CD8-positive, alpha-beta memory T cell (primary cell): ENCODE results near the gene PTPN7. TPM values are rescaled to one million over a fixed set of nuclear protein-coding genes. Genes with fewer than 3 reads are reported as not detected.

Experiments used
- CTCF ChIA-PET: fragments of 350-600 bp; sonication (Branson Sonifier 250); formaldehyde crosslinking; loops from one replicate; lab custom pipeline; 2021; ENCODE audit warnings: antibody characterized with exemption; lab: Charles Lee
- POLR2A ChIA-PET: fragments of 350-600 bp; sonication (Branson Sonifier 250); formaldehyde crosslinking; loops from one replicate; lab custom pipeline; 2021; ENCODE audit warnings: antibody characterized with exemption; lab: Charles Lee
- DNase-seq, 5 donors: peaks; one replicate each; pipeline versions ENCODE4 v3.0.0 to v3.0.0-alpha.2; 2020 to 2022; ENCODE audit warnings: mixed read lengths in 1 of 5
- H3K27ac ChIP-seq: one replicate; pipeline ENCODE4 v1.7.0; 2013; ENCODE audit warnings: low read depth, mild to moderate bottlenecking, low read length, moderate library complexity
- H3K27me3 ChIP-seq: 2 replicates; pipeline ENCODE4 v1.7.0; 2013; ENCODE audit warnings: low read length, mild to moderate bottlenecking; ENCODE audit not compliant: insufficient read depth, poor library complexity, severe bottlenecking
- H3K36me3 ChIP-seq: 2 replicates; pipeline ENCODE4 v1.7.0; 2013; ENCODE audit warnings: mild to moderate bottlenecking, low read length, moderate library complexity; ENCODE audit not compliant: insufficient read depth
- H3K4me1 ChIP-seq: 2 replicates; pipeline ENCODE4 v1.7.0; 2013; ENCODE audit warnings: mild to moderate bottlenecking, low read length, moderate library complexity; ENCODE audit not compliant: insufficient read depth
- H3K4me3 ChIP-seq: 2 replicates; pipeline ENCODE4 v1.7.0; 2013; ENCODE audit warnings: mild to moderate bottlenecking, low read length
- H3K9me3 ChIP-seq: 2 replicates; pipeline ENCODE4 v1.7.0; 2013; ENCODE audit warnings: mild to moderate bottlenecking, low read length
- H3K27ac Mint-ChIP-seq, 8 donors: one replicate each; pipeline ENCODE4 v1.8.0; 2020 to 2021; ENCODE audit warnings: mixed read lengths in 8 of 8, mild to moderate bottlenecking in 6 of 8, inconsistent platforms in 3 of 8, moderate library complexity in 3 of 8
- H3K27me3 Mint-ChIP-seq, 2 donors: one replicate each; pipeline ENCODE4 v1.8.0; 2020 to 2021; ENCODE audit warnings: mixed read lengths in 2 of 2, mild to moderate bottlenecking in 1 of 2, moderate library complexity in 1 of 2
- H3K36me3 Mint-ChIP-seq, 3 donors: one replicate each; pipeline ENCODE4 v1.8.0; 2020 to 2021; ENCODE audit warnings: mixed read lengths in 3 of 3, inconsistent platforms in 1 of 3, mild to moderate bottlenecking in 1 of 3
- H3K4me1 Mint-ChIP-seq, 3 donors: one replicate each; pipeline ENCODE4 v1.8.0; 2020 to 2021; ENCODE audit warnings: mixed read lengths in 3 of 3, inconsistent platforms in 1 of 3, mild to moderate bottlenecking in 1 of 3
- H3K4me3 Mint-ChIP-seq, 7 donors: one replicate each; pipeline ENCODE4 v1.8.0; 2020 to 2021; ENCODE audit warnings: mixed read lengths in 7 of 7, mild to moderate bottlenecking in 6 of 7, moderate library complexity in 4 of 7, inconsistent platforms in 2 of 7
- H3K9me3 Mint-ChIP-seq, 5 donors: one replicate each; pipeline ENCODE4 v1.8.0; 2020 to 2022; ENCODE audit warnings: mixed read lengths in 5 of 5, mild to moderate bottlenecking in 3 of 5, moderate library complexity in 2 of 5, inconsistent platforms in 1 of 5
- polyA plus RNA-seq: library from polyadenylated mRNA; unstranded; fragments of 300-500 nt; fragmentation: Illumina TruSeq; gene quantifications from one replicate; pipeline ENCODE4 v1.2.3, GENCODE V29; 2021
- total RNA-seq, 2 experiments: library from RNA; stranded (reverse); gene quantifications; one replicate each; pipeline ENCODE4 v1.2.3, GENCODE V29; 2021

PTPN7 gene
- total and polyA plus RNA-seq, 3 experiments from 2014 or later = 91.4 to 449 (median 446) TPM

DNA sequence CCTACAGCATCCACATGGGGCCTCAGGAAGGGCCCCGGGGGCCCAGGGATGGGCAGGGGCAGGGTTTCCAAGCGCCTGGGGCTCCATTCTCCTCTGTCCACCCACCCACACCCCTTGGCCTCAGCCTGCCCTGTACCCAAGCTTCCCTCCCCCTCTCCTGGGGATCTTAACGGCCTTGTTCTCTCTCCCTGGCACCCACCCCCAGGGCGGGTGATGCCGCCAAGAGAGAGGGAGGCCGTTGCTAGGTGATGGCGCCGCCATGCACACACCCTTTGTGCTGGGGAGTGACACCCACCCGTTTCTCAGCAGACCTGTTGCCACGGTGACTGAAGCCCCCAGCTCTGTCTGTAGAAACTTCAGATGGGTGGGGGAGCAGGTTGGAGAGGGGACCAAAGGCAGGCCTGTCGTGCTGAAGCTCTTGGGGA is 30.1 kb downstream of the PTPN7 start:
- H3K27ac ChIP-seq = no peak overlapping the region
- H3K4me3 Mint-ChIP-seq = no peak overlapping the region
- H3K4me1 ChIP-seq = no peaks in the 10 kb centered on the region
- peaks cover 9% of the 10 kb centered on the region for H3K36me3 ChIP-seq
- H3K4me1 Mint-ChIP-seq = peaks cover 0 to 2% (median 0%) of the 10 kb centered on the region in 3 donors
- H3K27ac Mint-ChIP-seq = peak overlapping the region in 1 of 8 donors; percentile 43
- ChIA-PET CTCF (interaction anchor here (0.7 kb wide), 1 partner anchor 234 kb away, joined by 3 read pairs; no protein-coding TSS in a partner anchor), POLR2A (no interaction called here)
- peaks cover 0 to 35% (median 2%) of the 10 kb centered on the region in 3 donors for H3K36me3 Mint-ChIP-seq
- DNase-seq = no peak
- no peaks in the 10 kb centered on the region for H3K9me3 ChIP-seq
- H3K27me3 Mint-ChIP-seq = peaks cover 6 to 10% of the 10 kb centered on the region in 2 donors
- H3K4me3 ChIP-seq = no peak overlapping the region
- H3K27me3 ChIP-seq = no peaks in the 10 kb centered on the region
- H3K9me3 Mint-ChIP-seq = no peaks in the 10 kb centered on the region

GRCh38 chr1:202129453-202130296 is 30.7 kb downstream of the PTPN7 start:
- no peak overlapping the region for H3K4me3 ChIP-seq
- Mint-ChIP-seq H3K4me3 (no peak overlapping the region), H3K27ac (peak overlapping the region in 1 of 8 donors; percentile 43), H3K4me1 (no peaks in the 10 kb centered on the region), H3K36me3 (peaks cover 0 to 29% (median 0%) of the 10 kb centered on the region in 3 donors), H3K27me3 (peaks cover 6 to 13% of the 10 kb centered on the region in 2 donors), H3K9me3 (no peaks in the 10 kb centered on the region)
- no peaks in the 10 kb centered on the region for H3K4me1 ChIP-seq
- CTCF ChIA-PET = interaction anchor here (0.7 kb wide), 1 partner anchor 233 kb away, joined by 3 read pairs; no protein-coding TSS in a partner anchor
- no peak for DNase-seq
- no peaks in the 10 kb centered on the region for H3K9me3 ChIP-seq
- no peak overlapping the region for H3K27ac ChIP-seq
- peaks cover 5% of the 10 kb centered on the region for H3K36me3 ChIP-seq
- POLR2A ChIA-PET = no interaction called here
- no peaks in the 10 kb centered on the region for H3K27me3 ChIP-seq

GRCh38 chr1:202127836-202128622 is 32.4 kb downstream of the PTPN7 start:
- CTCF ChIA-PET = no interaction called here
- H3K4me1 Mint-ChIP-seq = no peaks in the 10 kb centered on the region
- peaks cover 0 to 14% (median 0%) of the 10 kb centered on the region in 3 donors for H3K36me3 Mint-ChIP-seq

DNA sequence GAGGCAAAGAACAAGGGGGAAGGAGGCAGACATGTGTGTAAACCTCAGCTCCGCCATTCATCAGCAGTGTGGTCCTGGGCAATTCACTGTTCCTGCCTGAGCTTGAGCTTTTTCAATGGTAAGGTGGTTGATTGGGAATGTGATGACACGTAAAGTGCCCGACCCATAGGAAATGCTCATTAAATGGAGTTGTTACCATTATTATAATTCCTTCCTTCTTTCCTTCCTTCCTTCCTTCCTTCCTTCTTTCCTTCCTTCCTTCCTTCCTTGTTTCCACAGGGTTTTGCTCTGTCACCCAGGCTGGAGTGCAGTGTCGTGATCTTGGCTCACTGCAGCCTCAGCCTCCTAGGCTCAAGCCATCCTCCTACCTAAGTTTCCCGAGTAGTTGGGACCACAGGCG is 33.3 kb downstream of the PTPN7 start:
- no peak overlapping the region for H3K4me3 ChIP-seq
- ChIA-PET POLR2A (no interaction called here), CTCF (no interaction called here)
- no peak overlapping the region for H3K27ac ChIP-seq
- Mint-ChIP-seq H3K9me3 (no peaks in the 10 kb centered on the region), H3K27ac (no peak overlapping the region), H3K4me1 (no peaks in the 10 kb centered on the region), H3K27me3 (peaks cover 14 to 19% of the 10 kb centered on the region in 2 donors), H3K36me3 (peaks cover 0 to 4% (median 0%) of the 10 kb centered on the region in 3 donors), H3K4me3 (no peak overlapping the region)
- no peaks in the 10 kb centered on the region for H3K9me3 ChIP-seq
- no peaks in the 10 kb centered on the region for H3K36me3 ChIP-seq
- H3K27me3 ChIP-seq = no peaks in the 10 kb centered on the region
- DNase-seq = no peak
- H3K4me1 ChIP-seq = no peaks in the 10 kb centered on the region

More at GRCh38 chr1:202127836-202128622, 32.4 kb downstream of the PTPN7 start:
- Histone ChIP-seq H3K4me3 (no peak overlapping the region), H3K9me3 (no peaks in the 10 kb centered on the region), H3K27me3 (no peaks in the 10 kb centered on the region), H3K4me1 (no peaks in the 10 kb centered on the region), H3K27ac (no peak overlapping the region), H3K36me3 (no peaks in the 10 kb centered on the region)
- H3K4me3 Mint-ChIP-seq = no peak overlapping the region
- no peak for DNase-seq
- POLR2A ChIA-PET = no interaction called here
- H3K27ac Mint-ChIP-seq = no peak overlapping the region
- peaks cover 14 to 19% of the 10 kb centered on the region in 2 donors for H3K27me3 Mint-ChIP-seq
- no peaks in the 10 kb centered on the region for H3K9me3 Mint-ChIP-seq

GRCh38 chr1:202126426-202126825 is 34.0 kb downstream of the PTPN7 start:
- Histone ChIP-seq H3K9me3 (no peaks in the 10 kb centered on the region), H3K27ac (no peak overlapping the region), H3K27me3 (no peaks in the 10 kb centered on the region), H3K4me3 (no peak overlapping the region), H3K36me3 (no peaks in the 10 kb centered on the region), H3K4me1 (no peaks in the 10 kb centered on the region)
- Mint-ChIP-seq H3K4me3 (no peak overlapping the region), H3K9me3 (no peaks in the 10 kb centered on the region), H3K36me3 (no peaks in the 10 kb centered on the region), H3K4me1 (no peaks in the 10 kb centered on the region), H3K27me3 (peaks cover 14 to 24% of the 10 kb centered on the region in 2 donors), H3K27ac (no peak overlapping the region)
- ChIA-PET CTCF (interaction anchor here (1.9 kb wide), 1 partner anchor 9 kb away, joined by 12 read pairs; no protein-coding TSS in a partner anchor), POLR2A (no interaction called here)
- no peak for DNase-seq

GRCh38 chr1:202125611-202126010 is 34.8 kb downstream of the PTPN7 start:
- Histone ChIP-seq H3K36me3 (no peaks in the 10 kb centered on the region), H3K4me3 (no peak overlapping the region), H3K9me3 (no peaks in the 10 kb centered on the region), H3K27ac (no peak overlapping the region), H3K4me1 (no peaks in the 10 kb centered on the region), H3K27me3 (no peaks in the 10 kb centered on the region)
- ChIA-PET CTCF (interaction anchor here (1.9 kb wide), 1 partner anchor 9 kb away, joined by 12 read pairs; no protein-coding TSS in a partner anchor), POLR2A (no interaction called here)
- Mint-ChIP-seq H3K27ac (no peak overlapping the region), H3K9me3 (no peaks in the 10 kb centered on the region), H3K27me3 (peaks cover 15 to 28% of the 10 kb centered on the region in 2 donors), H3K36me3 (no peaks in the 10 kb centered on the region), H3K4me3 (no peak overlapping the region), H3K4me1 (no peaks in the 10 kb centered on the region)
- DNase-seq = no peak

DNA sequence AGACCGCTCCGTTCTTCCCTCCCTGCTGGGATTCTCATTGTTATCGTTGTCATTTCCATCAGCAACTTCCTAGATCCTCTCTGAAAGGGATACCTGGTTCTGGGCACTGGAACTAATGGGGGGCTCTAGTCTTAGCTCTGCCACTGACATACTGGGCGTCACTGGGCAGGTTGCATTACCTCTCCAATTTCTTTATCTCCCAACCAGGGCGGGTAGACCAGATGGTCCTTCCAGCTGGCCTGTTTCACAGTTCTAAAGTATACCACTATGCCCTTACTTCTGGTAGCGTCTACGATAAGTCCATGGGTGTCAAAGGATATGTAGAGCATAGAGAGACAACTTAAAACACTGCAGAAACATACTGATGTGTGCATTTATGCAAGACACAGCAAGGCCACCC is 36.3 kb downstream of the PTPN7 start:
- POLR2A ChIA-PET = no interaction called here
- H3K36me3 Mint-ChIP-seq = no peaks in the 10 kb centered on the region
- Histone ChIP-seq H3K4me1 (no peaks in the 10 kb centered on the region), H3K36me3 (no peaks in the 10 kb centered on the region), H3K4me3 (no peak overlapping the region), H3K9me3 (no peaks in the 10 kb centered on the region), H3K27me3 (no peaks in the 10 kb centered on the region), H3K27ac (no peak overlapping the region)
- no peak for DNase-seq
- H3K9me3 Mint-ChIP-seq = no peaks in the 10 kb centered on the region
- no peak overlapping the region for H3K4me3 Mint-ChIP-seq
- no peak overlapping the region for H3K27ac Mint-ChIP-seq
- H3K27me3 Mint-ChIP-seq = peaks cover 15 to 28% of the 10 kb centered on the region in 2 donors
- no peaks in the 10 kb centered on the region for H3K4me1 Mint-ChIP-seq
- CTCF ChIA-PET = no interaction called here
